ENCODE measurements around the gene EEFSEC. TPM values are rescaled to one million over a fixed set of nuclear protein-coding genes. Genes with fewer than 3 reads are reported as not detected.

The EEFSEC gene
- total RNA-seq, 1 experiment from 2014 or later: 37.7 TPM

DNA sequence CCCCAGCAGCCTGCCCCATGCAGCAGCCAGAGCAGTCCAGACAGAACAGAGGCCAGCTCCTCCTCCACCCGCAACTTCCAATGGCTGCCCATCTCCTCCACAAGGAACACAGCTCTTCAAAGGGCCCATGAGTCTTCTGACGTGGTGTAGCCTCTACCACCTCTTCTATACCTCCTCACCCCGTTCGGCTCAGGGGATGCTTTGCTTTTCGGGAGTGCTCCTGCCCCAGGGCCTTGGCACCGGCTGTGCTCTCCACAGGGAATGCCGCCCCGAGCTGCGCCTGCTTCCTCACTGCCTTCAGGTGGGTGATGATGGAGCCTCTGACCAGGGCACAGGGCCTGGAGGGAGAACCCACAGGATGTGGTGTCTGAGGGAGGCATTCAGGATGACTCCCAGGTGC, 298.8 kb downstream of the EEFSEC start:
- H3K27me3 Mint-ChIP-seq (ENCODE audit: unreplicated experiment): peaks cover 97% of the 10 kb centered on the region

DNA sequence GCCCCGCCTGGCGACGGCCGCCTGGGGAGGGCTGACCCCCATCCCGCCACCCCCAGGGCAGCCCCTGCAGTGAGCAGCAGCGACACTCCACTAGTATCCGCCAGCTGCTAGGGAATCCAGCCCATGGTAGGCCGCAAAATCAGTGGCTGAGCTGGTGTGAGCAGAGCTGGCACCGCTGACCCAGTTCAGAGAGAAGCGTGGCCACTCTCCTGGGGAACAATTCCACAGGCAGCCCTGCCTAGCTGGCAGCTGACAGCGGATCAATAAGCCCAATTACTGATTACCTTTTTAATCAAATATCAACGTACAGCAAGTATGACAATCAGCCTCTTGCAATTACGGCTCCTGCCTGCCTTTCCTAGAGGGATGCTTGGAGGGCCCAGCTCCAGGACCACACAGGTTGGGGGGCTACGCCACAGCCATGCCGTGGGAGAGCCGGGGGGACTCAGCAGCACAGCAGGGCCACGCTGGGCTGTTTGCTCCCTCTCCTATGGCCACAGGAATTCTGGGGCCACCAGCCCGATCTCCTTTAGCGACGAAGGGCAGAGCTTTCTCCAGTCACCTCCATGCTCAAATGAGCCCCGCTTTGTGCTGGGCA, 299.5 kb downstream of the EEFSEC start:
- TF ChIP-seq, protein P1, sequence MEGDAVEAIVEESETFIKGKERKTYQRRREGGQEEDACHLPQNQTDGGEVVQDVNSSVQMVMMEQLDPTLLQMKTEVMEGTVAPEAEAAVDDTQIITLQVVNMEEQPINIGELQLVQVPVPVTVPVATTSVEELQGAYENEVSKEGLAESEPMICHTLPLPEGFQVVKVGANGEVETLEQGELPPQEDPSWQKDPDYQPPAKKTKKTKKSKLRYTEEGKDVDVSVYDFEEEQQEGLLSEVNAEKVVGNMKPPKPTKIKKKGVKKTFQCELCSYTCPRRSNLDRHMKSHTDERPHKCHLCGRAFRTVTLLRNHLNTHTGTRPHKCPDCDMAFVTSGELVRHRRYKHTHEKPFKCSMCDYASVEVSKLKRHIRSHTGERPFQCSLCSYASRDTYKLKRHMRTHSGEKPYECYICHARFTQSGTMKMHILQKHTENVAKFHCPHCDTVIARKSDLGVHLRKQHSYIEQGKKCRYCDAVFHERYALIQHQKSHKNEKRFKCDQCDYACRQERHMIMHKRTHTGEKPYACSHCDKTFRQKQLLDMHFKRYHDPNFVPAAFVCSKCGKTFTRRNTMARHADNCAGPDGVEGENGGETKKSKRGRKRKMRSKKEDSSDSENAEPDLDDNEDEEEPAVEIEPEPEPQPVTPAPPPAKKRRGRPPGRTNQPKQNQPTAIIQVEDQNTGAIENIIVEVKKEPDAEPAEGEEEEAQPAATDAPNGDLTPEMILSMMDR (IDR thresholded peaks at IDR 0.05; ENCODE audit: unreplicated experiment): no peak
- intact Hi-C loops (cut with micrococcal nuclease; ENCODE audit: unreplicated experiment): no loop called here
- no peak overlapping the region for H3K27ac Mint-ChIP-seq (ENCODE audit: unreplicated experiment)
- DNase-seq: no peak
- peaks cover 2% of the 10 kb centered on the region for H3K36me3 Mint-ChIP-seq (ENCODE audit: insufficient read depth, unreplicated experiment)
- H3K9me3 Mint-ChIP-seq (ENCODE audit: low read depth, unreplicated experiment): no peaks in the 10 kb centered on the region
- no peaks in the 10 kb centered on the region for H3K4me1 Mint-ChIP-seq (ENCODE audit: low read depth, unreplicated experiment)
- CTCF ChIA-PET: interaction anchor here (1.1 kb wide), 1 partner anchor 13 kb away, joined by 3 read pairs; no protein-coding TSS in a partner anchor
- H3K4me3 Mint-ChIP-seq (ENCODE audit: low read depth, unreplicated experiment): no peak overlapping the region
- H3K27me3 Mint-ChIP-seq (ENCODE audit: unreplicated experiment): peaks cover 97% of the 10 kb centered on the region
- no TSS peak for BruUV-seq (replicated peaks)

More for the DNA sequence above, 298.8 kb downstream of the EEFSEC start:
- TF ChIP-seq, protein P1 (IDR thresholded peaks at IDR 0.05; ENCODE audit: unreplicated experiment): no peak
- H3K9me3 Mint-ChIP-seq (ENCODE audit: low read depth, unreplicated experiment): no peaks in the 10 kb centered on the region
- DNase-seq: no peak
- CTCF ChIA-PET: interaction anchor here (1.1 kb wide), 1 partner anchor 12 kb away, joined by 3 read pairs; no protein-coding TSS in a partner anchor
- H3K4me3 Mint-ChIP-seq (ENCODE audit: low read depth, unreplicated experiment): no peak overlapping the region
- H3K27ac Mint-ChIP-seq (ENCODE audit: unreplicated experiment): no peak overlapping the region
- intact Hi-C loops (cut with micrococcal nuclease; ENCODE audit: unreplicated experiment): no loop called here
- BruUV-seq (replicated peaks): no TSS peak
- H3K36me3 Mint-ChIP-seq (ENCODE audit: insufficient read depth, unreplicated experiment): no peaks in the 10 kb centered on the region
- H3K4me1 Mint-ChIP-seq (ENCODE audit: low read depth, unreplicated experiment): no peaks in the 10 kb centered on the region

DNA sequence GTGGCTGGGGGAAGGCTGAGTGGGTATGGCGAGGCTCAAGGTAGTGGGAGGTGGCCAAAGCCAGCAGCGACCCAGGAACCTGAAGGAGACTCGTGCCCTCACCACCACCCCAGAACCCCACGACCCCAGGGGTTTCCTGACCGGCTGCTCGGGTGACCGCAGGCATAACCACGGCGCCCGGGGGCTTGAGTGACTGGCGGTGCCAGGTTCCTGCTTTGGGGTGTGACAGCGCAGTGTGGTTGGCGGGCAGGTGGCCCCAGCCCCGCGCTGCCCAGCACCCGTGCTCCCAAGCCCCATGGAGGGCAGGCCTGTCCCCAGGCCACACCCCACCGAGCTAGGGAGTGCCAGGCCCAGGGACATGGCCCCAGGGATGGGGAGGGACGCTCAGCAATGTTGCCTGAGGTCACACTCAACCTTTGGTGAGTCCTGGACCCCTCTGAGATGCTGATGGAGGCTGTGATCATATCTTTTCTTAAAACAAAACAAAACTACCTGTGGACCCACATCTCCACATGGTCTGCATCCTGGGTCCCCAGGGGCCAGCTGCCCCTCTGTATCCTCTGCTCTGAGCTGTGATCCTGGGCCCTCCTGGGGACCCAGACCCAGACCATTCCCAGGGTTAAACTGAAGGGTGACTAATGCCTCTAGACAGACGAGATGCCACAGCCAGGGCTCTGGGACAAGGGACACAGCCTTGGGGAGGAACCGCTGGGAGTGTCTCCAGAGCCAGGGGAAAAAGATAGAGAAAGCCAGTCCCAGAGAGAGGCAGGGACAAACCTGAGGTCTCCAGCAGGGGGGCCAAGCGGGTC, 300.4 kb downstream of the EEFSEC start:
- H3K9me3 Mint-ChIP-seq (ENCODE audit: low read depth, unreplicated experiment): no peaks in the 10 kb centered on the region
- TF ChIP-seq, protein P1 (IDR thresholded peaks at IDR 0.05; ENCODE audit: unreplicated experiment): no peak
- H3K4me3 Mint-ChIP-seq (ENCODE audit: low read depth, unreplicated experiment): no peak overlapping the region
- H3K27me3 Mint-ChIP-seq (ENCODE audit: unreplicated experiment): peaks cover 97% of the 10 kb centered on the region
- H3K4me1 Mint-ChIP-seq (ENCODE audit: low read depth, unreplicated experiment): no peaks in the 10 kb centered on the region
- CTCF ChIA-PET: interaction anchor here (1.1 kb wide), 1 partner anchor 14 kb away, joined by 3 read pairs; no protein-coding TSS in a partner anchor
- peaks cover 6% of the 10 kb centered on the region for H3K36me3 Mint-ChIP-seq (ENCODE audit: insufficient read depth, unreplicated experiment)
- H3K27ac Mint-ChIP-seq (ENCODE audit: unreplicated experiment): no peak overlapping the region
- intact Hi-C loops (cut with micrococcal nuclease; ENCODE audit: unreplicated experiment): no loop called here
- DNase-seq: no peak
- BruUV-seq (replicated peaks): no TSS peak

DNA sequence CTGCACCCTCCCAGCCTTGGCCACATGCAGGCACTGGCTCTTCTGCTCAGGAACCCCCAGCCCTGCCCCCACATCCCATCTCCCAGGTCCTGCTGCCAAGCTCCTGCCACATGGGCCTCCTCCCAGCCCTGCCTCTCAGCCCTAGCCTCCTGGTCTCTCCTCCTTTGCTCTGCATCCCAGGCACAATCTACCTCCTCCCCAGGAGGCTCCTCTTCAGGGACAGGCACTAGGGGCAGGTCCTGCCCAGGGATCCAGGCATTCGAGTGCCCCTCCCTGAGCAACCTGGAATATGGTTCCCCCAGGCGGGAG, 301.0 kb downstream of the EEFSEC start:
- Mint-ChIP-seq H3K27ac (ENCODE audit: unreplicated experiment) (no peak overlapping the region), H3K9me3 (ENCODE audit: low read depth, unreplicated experiment) (no peaks in the 10 kb centered on the region), H3K27me3 (ENCODE audit: unreplicated experiment) (peaks cover 97% of the 10 kb centered on the region), H3K4me3 (ENCODE audit: low read depth, unreplicated experiment) (no peak overlapping the region), H3K36me3 (ENCODE audit: insufficient read depth, unreplicated experiment) (peaks cover 6% of the 10 kb centered on the region), H3K4me1 (ENCODE audit: low read depth, unreplicated experiment) (no peaks in the 10 kb centered on the region)
- TF ChIP-seq, protein P1 (IDR thresholded peaks at IDR 0.05; ENCODE audit: unreplicated experiment): no peak
- BruUV-seq (replicated peaks): no TSS peak
- DNase-seq: no peak
- CTCF ChIA-PET: no interaction called here
- intact Hi-C loops (cut with micrococcal nuclease; ENCODE audit: unreplicated experiment): no loop called here

Data from Calu3 (cell line).